ENCODE results near the gene CLEC10A.
"Not testable (repeated sequence)": the region's sequence is repeated elsewhere in the genome, so short reads cannot be mapped to it uniquely, and the experiment has no call there.

Gene CLEC10A

DNA sequence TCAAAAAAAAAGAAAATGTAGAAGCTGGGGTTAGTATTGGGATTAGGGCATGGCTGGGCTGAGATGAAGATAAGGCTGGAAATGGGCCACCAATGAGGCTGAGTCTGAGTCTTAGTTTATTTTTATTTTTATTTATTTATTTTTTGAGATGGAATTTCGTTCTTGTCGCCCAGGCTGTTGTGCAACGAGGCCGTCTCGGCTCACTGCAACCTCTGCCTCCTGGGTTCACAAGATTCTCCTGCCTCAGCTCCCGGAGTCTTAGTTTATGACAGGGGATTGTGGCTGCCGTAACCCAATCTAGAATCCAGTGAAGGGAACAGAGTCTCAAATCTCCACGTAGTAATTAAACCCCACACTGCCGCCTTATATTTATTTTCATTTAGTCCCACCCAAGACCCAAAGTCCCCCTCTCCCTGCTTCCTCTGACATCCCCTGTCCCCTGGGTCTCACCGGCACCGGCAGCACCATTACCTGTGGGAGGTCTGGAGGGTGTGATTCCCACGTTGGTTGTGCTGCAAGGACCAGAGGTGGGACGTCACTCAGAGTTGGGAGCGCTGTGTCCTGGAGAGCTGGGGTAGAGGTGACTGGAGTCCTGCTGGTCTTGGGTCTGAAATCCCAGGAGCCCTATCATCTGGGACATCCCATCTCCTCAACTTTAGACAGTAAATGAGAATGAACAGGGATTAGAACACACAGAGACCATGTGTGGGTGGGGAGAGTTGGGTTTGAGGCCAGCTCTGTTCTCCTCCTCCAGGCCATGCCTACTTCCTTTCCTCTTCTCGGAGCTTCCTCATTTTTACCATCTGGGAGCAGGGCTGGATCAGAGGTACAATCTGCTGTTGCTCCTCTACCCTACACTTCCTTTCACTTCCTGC is at the start of gene CLEC10A:
Gene CLEC10A, minus strand, starts transcription at position 671 of the 875 bp plus-strand sequence. CDS start 1,439 bp downstream, outside the sequence.
- DNase-seq (ENCODE audit: low read depth), result no peak

DNA sequence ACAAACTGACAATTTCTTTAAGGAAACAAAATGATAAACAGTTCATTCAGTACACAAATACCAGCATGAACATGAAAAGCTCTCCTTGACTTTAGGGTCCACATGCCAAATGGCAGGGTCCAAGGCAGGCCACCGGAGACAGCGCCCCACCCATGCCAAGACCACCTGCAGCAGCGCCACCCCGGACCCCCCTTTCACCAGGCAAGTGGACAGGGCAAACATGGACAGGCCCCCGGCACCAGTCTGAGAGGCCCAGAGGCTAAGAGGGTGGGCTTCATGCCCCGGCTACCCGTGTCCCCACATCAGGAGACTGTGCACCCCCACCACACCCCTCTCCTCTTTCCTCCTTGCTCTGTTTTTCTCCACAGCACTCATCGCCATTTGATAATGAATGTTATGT is 49.3 kb upstream of the CLEC10A start:
- DNase-seq (ENCODE audit: low read depth), result no peak

DNA sequence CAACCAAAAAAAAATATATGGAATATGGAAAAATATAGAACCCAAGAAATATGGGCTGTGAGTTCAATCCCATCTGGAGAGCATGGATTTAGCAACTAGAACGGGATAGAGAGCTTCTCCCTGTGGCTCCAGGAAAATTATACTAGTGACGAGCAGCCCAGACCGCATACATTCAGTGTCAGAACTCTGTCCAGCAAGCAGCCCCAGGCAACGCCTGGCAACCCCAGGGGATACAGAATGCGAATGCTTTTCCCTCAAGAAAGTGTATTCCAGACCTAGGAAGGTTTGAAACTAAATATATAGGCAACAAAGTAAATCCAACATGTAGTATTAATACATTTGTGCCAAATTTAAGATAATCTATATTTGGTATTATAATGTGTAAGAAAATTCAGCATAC is 48.1 kb upstream of the CLEC10A start:
- DNase-seq (ENCODE audit: low read depth), result no peak

DNA sequence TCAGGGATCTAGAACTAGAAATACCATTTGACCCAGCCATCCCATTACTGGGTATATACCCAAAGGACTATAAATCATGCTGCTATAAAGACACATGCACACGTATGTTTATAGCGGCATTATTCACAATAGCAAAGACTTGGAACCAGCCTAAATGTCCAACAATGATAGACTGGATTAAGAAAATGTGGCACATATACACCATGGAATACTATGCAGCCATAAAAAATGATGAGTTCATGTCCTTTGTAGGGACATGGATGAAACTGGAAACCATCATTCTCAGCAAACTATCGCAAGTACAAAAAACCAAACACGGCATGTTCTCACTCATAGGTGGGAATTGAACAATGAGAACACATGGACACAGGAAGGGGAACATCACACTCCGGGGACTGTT is 47.5 kb upstream of the CLEC10A start:
- not testable (repeated sequence) for DNase-seq (ENCODE audit: low read depth)

GRCh38 chr17:7126386-7126785 is 46.3 kb upstream of the CLEC10A start:
- DNase-seq (ENCODE audit: low read depth), result not testable (repeated sequence)

- DNase-seq (ENCODE audit: low read depth), result no peak
Measured at GRCh38 chr17:7124923-7125322, 44.9 kb upstream of the CLEC10A start.

GRCh38 chr17:7123844-7124243 is 43.8 kb upstream of the CLEC10A start:
- DNase-seq (ENCODE audit: low read depth), result no peak

- DNase-seq (ENCODE audit: low read depth), result no peak
Measured at GRCh38 chr17:7122381-7122780, 42.3 kb upstream of the CLEC10A start.

DNA sequence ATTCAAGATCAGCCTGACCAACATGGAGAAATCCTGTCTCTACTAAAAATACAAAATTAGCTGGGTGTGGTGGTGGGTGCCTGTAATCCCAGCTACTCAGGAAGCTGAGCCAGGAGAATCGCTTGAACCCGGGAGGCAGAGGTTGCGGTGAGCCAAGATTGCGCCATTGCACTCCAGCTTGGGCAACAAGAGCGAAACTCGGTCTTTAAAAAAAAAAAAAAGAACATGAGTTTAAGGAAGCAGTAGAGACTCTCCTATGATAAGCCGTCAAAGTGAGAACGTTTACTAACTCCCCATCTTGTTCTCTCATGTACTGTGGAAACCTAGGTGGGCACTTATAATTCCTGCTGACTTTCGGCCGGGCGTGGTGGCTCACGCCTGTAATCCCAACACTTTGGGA is 40.6 kb upstream of the CLEC10A start:
- DNase-seq (ENCODE audit: low read depth), result not testable (repeated sequence)

GRCh38 chr17:7120123-7120522 is 40.1 kb upstream of the CLEC10A start:
- DNase-seq (ENCODE audit: low read depth), result no peak

GRCh38 chr17:7119314-7119713 is 39.3 kb upstream of the CLEC10A start:
- no peak for DNase-seq (ENCODE audit: low read depth)

GRCh38 chr17:7114875-7115614 is 35.0 kb upstream of the CLEC10A start:
- no peak for DNase-seq (ENCODE audit: low read depth)

- no peak for DNase-seq (ENCODE audit: low read depth)
Measured at GRCh38 chr17:7114241-7114874, 34.3 kb upstream of the CLEC10A start, which contains the start of gene ASGR2. Gene ASGR2, minus strand, starts transcription at chr17:7114822. Its CDS starts 582 bp downstream, at chr17:7114240.

- no peak for DNase-seq (ENCODE audit: low read depth)
Measured at GRCh38 chr17:7113273-7114071, 33.4 kb upstream of the CLEC10A start.

- no peak for DNase-seq (ENCODE audit: low read depth)
Measured at GRCh38 chr17:7112510-7113108, 32.6 kb upstream of the CLEC10A start.

- no peak for DNase-seq (ENCODE audit: low read depth)
Measured at GRCh38 chr17:7111784-7112509, 31.9 kb upstream of the CLEC10A start.

DNA sequence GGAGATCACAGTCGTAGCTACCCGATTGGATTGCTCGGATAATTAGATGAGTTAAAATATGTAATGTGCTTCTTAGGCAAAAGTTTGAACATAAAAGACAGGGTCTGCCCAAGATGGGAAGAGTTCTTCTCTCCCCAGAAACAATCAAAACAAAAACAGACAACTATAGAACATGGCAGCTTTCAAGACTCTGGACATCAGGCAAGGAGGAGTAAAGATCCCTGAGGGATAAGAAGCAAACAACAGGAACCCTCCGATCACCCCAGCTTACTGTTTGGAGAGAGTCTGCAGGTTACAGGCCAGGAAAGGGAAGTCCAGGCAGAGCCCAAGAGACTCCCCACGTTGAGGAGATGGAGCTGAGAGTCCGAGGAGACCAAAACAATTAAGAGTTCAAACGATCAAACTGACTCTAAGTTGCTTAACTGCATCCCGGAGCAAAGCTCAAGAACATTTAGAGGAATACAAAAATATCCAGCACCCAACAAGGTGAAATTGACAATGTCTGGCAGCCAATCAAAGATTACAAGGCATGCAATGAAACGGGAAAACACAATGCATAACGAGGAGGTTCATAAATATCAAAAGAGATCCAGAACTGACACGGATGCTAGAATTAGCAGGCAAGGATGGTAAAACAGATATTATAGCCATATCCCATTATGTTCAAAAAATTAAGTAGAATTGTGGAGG is 30.7 kb upstream of the CLEC10A start:
- DNase-seq (ENCODE audit: low read depth), result no peak

DNA sequence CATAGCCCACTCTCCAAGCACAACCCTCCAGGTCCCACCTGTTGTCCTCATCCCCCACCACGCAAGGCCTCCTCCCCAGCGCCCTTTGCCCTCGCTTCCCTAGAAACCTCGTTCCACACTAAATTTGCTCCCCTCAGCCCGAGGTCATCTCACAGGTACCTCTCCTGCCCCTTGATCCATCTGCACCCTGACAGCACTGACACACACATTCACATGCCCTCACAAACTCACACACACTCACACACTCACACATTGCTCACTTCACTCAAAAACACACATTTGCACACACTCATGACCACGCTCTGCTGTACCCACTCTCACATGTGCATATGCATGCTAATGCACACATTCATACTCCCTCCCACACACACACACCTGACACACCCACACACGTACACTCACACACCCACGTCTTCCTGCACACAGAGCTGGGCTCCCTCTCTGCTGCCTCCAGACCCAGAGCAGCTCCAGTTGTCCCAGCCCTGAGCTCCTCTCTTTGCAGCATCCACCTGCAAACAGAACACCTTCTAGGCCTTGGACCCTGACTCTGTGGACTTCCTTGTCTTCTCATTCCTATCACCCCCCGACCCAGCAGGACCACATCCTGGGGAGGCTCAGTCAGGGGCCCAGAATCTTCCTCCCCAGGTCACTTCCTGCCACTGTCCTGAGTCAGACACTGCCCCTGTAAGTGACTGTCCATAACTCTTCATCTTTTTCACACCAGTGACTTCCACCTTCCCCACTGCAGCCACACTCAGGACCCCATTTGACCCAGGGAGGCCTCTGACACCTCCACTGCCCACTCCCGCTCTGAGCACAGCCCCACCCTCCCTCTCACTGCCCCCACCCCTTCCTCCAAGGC is 29.6 kb upstream of the CLEC10A start:
- no peak for DNase-seq (ENCODE audit: low read depth)

- no peak for DNase-seq (ENCODE audit: low read depth)
Measured at GRCh38 chr17:7108981-7109380, 28.9 kb upstream of the CLEC10A start.
